Measurements from ENCODE around the gene PRSS27.
"Not testable (repeated sequence)": the region's sequence is repeated elsewhere in the genome, so short reads cannot be mapped to it uniquely, and the experiment has no call there.

DNA sequence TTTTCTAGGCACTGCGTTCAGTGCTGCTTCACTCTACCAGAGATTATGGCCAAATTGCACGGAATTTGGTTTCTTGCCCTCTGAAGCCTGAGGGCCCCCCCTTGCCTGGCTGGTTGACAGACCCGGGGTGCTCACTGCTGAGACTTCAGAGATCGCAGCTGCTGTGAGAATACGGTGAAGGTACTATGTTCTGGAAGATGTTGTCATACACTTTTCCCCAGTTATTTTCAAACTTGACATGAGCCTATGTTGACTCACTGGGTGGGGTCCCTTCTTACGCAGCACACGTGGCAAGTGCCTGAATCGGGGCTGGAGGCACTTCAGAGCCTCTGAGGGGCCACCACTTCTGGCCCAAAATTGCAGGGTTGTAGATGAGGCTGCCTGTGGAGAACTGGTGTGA, 39.7 kb downstream of the PRSS27 start:
- TF ChIP-seq, protein P1, sequence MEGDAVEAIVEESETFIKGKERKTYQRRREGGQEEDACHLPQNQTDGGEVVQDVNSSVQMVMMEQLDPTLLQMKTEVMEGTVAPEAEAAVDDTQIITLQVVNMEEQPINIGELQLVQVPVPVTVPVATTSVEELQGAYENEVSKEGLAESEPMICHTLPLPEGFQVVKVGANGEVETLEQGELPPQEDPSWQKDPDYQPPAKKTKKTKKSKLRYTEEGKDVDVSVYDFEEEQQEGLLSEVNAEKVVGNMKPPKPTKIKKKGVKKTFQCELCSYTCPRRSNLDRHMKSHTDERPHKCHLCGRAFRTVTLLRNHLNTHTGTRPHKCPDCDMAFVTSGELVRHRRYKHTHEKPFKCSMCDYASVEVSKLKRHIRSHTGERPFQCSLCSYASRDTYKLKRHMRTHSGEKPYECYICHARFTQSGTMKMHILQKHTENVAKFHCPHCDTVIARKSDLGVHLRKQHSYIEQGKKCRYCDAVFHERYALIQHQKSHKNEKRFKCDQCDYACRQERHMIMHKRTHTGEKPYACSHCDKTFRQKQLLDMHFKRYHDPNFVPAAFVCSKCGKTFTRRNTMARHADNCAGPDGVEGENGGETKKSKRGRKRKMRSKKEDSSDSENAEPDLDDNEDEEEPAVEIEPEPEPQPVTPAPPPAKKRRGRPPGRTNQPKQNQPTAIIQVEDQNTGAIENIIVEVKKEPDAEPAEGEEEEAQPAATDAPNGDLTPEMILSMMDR (IDR thresholded peaks at IDR 0.05) = not testable (repeated sequence)
- TF ChIP-seq POLR2A (IDR thresholded peaks at IDR 0.05; ENCODE audit: low read depth); EP300 (IDR thresholded peaks at IDR 0.05): not testable (repeated sequence)

All from esophagus muscularis mucosa (tissue), 4 donors.